HuH-7.5 (cell line): ENCODE results near the gene BCL11A.
A peak's percentile ranks its signal among the peaks of the same experiment; 100 is the strongest.

Experiments used
- DNase-seq: peaks from one replicate; pipeline ENCODE4 v3.0.0; 2011; ENCODE audit warnings: low spot score

Gene BCL11A

DNA sequence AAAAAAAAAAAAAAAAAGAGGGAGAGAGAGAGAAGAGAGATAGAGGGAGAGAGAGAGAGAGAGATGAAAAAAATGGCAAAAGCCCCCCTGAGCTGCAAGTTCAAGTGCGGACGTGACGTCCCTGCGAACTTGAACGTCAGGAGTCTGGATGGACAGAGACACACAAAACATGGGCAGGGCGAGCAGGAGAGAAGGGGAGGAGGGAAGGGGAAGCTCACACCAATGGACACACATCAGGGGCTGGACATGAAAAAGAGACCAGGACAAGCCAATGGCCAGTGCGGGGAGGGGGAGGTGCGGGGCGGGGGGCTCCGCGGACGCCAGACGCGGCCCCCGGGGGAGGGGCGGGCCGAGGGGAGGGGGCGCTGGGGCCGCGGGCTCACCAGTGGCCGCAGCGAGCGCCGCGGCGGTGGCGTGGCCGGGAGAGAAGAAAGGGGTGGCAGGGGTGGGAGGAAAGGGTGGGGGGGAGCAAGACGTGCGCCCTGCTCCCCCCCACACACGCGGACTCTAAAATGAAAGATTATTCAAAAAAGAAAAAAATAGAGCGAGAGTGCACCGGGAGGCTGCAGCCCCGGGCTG lies at the start of gene BCL11A:
Gene BCL11A (minus strand): TSS at position 160 of the 579 bp plus-strand sequence. CDS start 384 bp downstream, outside the sequence.
- DNase-seq = peak; percentile 60

DNA sequence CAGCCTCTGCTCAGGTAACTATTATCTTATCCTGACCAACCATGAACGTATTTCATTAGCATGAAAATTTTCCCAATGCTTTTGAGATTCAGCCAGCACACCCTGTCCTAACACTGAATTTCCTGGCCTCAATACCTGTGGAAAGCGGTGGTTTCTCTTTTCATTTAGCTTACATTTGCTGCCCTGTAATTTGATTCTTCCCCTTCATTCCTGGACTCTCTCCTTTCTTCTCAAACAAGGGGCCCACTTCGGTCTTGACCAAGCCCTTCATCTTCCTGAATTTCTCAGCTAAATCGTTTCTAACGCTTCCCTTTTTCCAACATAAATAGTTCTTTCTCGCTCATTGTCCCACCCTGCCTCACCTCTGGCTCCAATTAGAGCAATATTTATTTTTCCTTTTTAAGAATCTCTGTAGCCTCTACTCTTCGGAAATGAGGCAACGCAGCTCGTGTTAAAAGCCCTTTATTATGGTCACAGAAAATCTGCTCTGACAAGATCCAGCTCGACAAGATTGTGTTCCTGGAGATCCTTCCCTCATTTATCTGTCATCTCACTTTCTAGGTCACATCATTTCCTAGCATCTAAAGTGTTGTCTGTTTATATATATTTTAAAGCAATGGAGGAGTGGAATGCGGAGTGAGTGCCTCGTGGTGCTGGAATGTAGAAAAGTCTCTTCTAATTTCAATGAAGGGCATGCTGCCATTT lies 49.5 kb upstream of the BCL11A start:
- DNase-seq = no peak

DNA sequence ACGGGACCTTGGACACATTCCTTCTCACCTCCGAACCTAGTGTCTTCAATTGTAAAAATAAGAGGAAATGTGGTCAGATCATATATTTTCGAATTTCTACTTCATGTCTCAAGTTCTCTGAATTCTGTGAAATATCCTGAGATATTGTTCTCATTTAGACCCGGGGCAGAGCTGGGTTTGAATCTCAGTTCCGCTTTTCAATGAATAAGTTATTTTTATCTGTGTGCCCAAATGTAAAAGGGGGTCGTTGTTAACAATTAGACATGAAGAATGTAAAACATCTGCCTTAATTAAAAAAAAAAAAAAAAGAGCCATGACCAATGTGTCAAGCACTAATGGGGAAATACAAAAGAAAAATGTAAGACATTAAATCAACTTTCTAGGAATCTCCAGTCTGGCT lies 48.9 kb upstream of the BCL11A start:
- no peak for DNase-seq

GRCh38 chr2:60598271-60598670 lies 44.8 kb upstream of the BCL11A start:
- no peak for DNase-seq

DNA sequence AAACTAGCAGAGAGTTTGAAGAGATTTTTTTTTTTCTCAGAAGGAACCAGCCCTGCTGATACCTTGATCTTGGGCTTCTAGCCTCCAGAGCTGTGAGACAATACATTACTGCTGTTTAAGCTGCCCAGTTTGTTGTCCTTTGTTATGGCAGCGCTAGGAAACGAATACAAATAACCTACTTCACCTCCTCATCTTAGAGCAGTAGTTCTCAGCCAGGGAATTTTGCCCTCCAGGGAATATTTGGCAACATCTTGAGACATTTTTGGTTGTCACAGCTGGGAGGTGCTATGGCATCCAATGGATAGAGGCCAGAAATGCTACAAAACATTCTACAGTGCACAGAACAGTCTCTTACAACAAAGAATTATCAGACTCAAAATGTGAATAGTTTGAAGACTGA lies 43.9 kb upstream of the BCL11A start:
- no peak for DNase-seq

DNA sequence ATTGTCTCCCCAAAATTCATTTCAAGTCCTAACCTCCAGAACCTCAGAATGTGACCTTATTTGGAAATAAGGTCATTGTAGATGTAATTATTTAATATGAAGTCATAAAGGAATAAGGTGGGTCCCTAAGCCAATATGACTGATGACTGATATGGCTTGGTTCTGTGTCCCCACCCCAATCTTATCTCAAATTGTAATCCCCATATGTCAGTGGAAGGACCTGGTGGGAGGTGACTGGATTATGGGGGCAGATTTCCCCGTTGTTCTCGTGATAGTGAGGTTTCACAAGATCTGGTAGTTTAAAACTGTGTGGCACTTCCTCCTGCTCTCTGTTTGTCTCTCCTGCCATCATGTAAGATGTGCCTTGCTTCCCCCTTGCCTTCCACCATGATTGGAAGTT lies 43.0 kb upstream of the BCL11A start:
- no peak for DNase-seq

- DNase-seq = no peak
These were observed 42.5 kb upstream of the BCL11A start for GRCh38 chr2:60595953-60596352.

DNA sequence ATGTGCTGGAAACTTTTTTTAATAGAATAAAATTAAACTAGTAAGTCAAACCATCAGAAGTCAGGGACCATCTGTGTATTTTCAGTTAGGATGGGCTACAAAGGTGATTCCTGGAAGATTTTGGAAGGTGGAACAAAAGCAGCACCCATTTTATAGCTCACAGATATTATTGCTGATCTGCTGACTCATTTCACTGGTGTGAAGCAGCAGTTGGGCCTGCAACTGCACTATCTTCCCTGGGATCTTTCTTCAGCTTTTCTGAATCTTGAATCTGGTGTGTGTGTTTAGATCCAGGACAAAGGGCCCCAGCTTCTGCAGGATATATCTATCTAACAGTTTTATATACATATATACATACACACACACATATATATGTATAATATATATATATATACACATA lies 35.6 kb upstream of the BCL11A start:
- no peak for DNase-seq

- DNase-seq = no peak
These were observed 32.6 kb upstream of the BCL11A start for GRCh38 chr2:60586081-60586480.

DNA sequence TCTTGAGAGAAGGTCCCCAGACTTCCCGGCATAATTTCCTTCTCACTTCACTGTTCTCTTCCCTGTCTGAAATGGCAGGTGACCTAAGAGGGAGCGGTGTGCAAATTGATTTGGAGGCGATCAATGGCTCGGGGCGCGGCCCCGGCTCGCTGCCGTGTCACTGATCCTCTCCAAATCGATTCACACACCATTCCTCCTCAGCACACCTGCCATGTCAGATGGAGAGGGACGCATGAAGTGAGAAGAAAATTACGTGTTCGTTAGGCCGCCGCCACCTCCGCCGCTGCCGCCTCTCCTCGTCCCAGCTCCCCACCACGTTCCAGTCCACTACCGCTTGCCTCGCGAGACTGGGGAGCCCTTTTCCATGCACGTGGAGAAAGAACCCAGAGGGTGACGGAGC lies 31.8 kb upstream of the BCL11A start:
- no peak for DNase-seq

DNA sequence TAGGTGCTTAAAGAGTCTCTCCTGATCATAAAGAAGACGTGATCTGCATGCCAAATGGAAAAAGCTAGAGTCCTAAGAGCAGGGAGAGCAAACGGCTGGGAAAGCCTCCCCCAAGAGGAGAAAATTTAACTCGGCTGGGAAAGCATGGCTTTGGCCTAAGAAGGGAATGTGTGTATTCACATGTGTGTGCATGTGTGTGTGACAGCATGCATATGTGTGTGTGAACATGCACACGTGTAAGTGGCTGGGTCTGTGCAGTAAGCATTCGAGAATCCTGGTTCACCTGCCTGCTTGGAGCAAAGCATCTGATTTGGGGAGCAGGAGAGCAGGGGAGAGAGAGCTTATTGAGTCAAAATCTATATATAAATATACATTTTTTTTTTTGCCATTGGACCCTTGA lies 30.1 kb upstream of the BCL11A start:
- DNase-seq = no peak

DNA sequence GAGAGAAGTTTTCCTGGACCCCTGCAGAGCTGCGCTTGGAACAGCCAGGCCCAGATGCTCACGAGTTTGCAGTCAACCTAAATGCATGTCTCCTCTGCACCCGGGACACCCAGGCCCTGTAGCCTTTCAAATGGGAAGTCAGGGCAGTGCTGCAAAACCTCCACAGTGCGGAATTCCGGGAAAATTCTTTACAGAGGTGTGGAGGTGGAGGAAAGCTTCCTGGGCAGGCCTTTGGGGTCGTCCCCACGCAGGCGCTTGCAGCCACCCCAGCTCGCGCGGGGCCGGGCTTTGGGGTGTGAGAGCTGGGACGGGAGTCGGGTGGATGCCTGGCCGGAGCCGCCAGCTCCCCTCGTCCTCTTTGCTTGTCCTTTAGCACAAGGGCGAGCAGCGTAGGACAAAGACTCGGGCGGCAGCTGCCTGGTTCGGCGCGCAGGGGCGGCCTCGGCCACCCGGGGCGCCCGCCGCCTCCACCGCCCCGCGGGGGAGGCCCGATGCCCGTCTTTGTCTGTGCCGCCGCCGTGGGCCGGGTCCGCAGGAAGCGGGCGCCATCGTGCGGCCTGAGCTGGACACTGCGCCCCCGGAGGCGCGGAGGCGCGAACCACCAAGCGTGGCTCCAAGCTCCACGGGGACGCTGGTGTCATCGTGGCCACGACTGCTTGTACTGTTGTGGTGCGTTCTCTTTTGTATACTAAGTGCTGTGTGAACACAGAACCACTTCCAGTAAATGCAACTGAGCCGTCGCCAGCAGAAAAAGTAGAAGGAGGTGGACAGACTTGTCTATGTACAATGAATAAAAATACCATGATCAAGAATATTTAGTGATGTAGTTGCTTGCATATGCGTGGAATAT lies 28.2 kb upstream of the BCL11A start:
- peak; percentile 70 for DNase-seq

DNA sequence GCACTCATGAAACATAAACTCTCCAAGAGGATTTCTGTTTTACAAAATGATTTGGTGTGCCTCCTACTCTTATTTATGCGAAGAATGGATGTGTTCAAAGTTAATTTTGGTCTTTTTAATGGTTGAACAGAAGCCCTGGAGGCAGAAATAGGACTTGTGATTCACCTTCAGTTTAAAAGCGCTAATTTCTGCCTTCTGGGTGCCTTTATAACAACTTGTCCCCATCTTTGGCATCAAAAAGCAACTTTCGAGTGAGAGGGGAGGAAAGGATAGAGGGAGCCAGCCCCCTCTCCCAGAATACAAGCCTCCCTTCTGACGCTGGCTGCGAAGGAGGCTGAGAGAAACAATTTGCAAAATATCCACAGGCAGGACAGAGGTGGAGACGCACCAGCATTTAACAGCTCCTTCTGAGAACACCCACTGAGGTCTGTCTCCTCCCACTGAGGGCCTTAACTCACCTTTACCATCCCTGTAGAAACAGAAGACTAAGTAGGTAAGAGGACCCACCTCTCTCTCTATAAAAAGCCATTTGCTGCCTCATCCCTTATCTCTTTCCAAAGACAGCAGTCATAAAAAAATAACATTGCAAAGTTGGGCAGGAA lies 24.3 kb upstream of the BCL11A start:
- DNase-seq = no peak

GRCh38 chr2:60573251-60573650 lies 19.8 kb upstream of the BCL11A start:
- DNase-seq = no peak

DNA sequence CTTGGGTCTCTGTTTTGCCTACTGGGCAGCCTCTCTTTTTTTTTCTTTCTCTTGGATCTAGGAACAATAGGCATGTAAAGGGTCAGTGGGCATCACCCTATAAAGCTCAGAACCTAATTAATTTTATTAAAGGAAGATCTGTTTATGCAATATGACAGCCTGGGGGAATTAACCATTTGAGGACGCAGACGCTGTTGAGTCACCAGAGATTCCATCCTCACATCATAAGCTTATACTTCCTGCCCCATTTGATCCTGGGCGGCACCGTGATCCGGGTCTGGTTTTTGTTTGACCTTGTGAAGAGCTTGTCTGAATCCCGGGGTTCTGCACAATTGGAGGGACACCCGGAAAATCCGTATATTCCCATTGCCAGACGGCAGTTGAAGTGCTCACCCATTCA lies 16.8 kb upstream of the BCL11A start:
- DNase-seq = no peak

DNA sequence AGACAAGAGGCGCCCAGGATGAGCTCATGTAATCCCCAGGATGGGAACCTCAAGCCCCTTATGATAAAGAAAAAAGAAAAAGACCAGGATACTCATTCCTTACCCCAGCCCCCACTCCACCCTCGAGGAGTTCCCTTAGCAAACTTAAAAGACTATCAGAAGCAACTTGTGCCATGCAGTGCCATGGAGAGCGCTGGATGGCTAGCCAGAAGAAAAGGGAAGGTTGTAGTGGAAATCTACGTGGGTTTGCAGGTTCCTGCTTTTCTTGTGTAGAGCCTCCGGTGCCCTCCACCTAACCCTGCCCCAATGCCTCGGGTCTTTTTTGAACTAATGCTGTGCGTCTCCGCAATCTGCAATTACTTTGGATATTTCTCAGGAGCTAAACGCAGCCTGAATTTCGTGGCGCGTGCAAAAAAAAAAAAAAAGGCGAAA lies 16.2 kb upstream of the BCL11A start:
- no peak for DNase-seq

DNA sequence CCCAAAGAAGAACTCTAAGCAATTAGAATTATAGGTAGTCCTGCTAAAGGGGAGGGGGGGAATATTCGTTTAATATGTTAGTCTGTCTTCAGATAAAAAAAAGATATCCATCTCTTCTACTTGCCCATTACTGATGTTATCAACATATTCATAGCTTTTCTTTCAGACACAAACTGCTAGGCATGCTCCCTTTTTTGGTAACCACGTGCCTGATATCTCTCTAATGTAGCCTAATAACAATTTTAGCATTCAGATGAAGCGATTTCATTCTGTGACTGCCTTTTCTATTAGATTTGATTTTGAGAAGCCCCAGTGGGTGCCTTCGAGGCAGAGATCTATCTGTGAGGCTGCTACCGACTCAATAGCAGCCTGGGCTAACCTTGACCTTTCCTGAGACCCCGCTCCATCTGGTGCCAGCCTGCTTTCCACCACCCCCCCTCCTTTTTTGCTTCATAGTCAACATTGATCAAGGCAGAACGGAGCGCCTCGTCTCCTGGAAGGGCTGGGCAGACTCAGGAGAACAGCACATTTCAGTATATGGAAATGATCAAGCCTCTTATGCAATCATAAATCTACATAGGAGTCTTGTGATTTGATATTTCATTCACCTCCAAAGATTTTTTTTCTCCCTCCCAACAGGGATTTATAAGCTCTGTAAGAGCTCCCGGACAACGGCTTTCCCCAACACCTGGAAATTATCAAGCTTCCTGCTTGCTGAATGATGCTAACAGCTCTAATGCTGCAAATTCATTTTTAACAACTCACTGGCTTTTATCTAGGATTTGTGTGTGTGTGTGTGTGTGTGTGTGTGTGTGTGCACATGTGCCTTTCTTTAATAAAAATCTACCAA lies 14.7 kb upstream of the BCL11A start:
- no peak for DNase-seq

GRCh38 chr2:60567096-60567495 lies 13.6 kb upstream of the BCL11A start:
- no peak for DNase-seq

DNA sequence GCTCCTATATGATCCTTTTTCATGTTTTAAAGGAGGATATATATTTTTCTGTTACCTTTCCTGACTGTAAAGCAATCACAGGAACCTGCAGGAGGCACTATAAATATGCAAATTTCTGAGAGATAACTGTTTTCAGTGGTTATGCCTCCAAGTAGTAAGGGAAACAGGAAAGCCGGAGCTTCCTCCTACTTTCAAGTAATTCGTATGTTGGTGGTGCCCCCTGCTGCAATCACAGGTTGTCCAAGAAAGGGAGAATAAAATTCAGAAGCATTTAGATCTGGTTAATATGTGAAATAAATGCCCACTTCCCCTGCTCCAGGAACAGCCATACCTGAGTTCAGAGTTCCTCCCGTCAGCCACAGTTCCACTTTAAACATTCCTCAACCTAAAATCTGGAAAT lies 12.0 kb upstream of the BCL11A start:
- no peak for DNase-seq

DNA sequence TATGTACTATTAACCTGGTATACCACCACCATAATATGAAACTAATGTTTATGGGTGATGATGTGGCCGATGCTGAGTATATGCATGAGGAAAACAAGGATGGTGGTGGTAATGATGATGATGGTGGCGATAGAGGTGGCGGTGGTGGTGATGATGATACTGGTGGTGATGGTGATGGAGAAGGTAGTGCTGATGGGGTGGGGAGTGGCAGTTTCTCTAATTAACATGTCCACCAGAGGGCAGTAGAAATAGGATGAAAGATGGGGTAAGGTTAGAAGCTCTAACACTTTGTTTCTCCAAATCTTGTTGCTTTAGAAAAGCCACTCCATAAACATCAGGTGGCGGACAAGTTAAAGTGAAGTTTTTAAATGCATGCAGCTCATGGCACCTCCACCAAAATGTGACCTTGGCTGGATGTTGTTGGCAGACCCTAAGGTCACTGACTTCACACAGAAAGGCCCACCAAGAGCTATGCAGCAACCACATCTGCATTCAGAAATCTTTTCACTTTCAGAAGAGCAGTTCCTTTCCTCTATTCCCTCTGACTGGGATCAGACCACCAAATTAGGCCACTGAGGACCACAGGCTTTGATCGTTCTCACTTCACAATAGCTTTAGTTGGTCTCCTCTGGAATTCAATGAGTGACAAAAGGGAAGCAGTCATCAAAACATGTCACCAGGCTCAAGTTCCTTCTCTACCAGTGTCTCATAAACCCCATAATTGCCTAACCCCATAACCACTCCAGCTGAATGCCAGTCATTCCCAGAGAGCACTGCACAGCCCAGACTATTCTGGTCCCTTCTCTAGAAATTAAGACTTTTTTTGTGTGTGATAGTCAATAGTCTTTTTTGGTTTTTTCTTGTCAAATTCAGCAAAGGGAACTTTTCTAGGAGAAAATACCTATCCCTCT lies 7.5 kb upstream of the BCL11A start:
- peak; percentile 38 for DNase-seq

GRCh38 chr2:60559880-60560279 lies 6.4 kb upstream of the BCL11A start:
- DNase-seq = no peak
